Measurements from ENCODE around the gene MPEG1. TPM values are rescaled to one million over a fixed set of nuclear protein-coding genes. Genes with fewer than 3 reads are reported as not detected.

Gene MPEG1
- total RNA-seq, 1 experiment from 2014 or later: not detected

GRCh38 chr11:59255281-59255680, 42.6 kb upstream of the MPEG1 start:
- Histone ChIP-seq H3K79me1 (ENCODE audit: insufficient read depth, low read depth, low read length, poor library complexity, severe bottlenecking) (no peaks in the 10 kb centered on the region), H2AK5ac (ENCODE audit: insufficient read length, low read length) (no peak overlapping the region), H2BK15ac (ENCODE audit: low read depth, low read length) (no peak overlapping the region), H3K27me3 (ENCODE audit: insufficient read depth, low read length) (no peaks in the 10 kb centered on the region; the same call in 1 of the 2 replicates), H4K8ac (replicated peaks; ENCODE audit: insufficient read length, low read depth, low read length) (no peak overlapping the region), H3T11ph (ENCODE audit: low read length) (no peak overlapping the region), H2BK20ac (ENCODE audit: low read depth, low read length, poor library complexity, severe bottlenecking) (no peak overlapping the region), H3K9ac (ENCODE audit: extremely low read depth, insufficient read length, low read length) (no peak overlapping the region), H3K14ac (ENCODE audit: insufficient read depth, low read length) (no peak overlapping the region), H3K4me2 (ENCODE audit: insufficient read depth, insufficient read length, low read length) (no peak overlapping the region), H2AFZ (ENCODE audit: low read length) (no peak overlapping the region), H4K91ac (ENCODE audit: insufficient read length, low read depth, low read length) (no peak overlapping the region), H3K27ac (ENCODE audit: insufficient read length, low read depth, low read length) (no peak overlapping the region), H3K79me2 (ENCODE audit: insufficient read depth, low read length) (no peaks in the 10 kb centered on the region), H3K18ac (ENCODE audit: insufficient read length, low read depth, low read length) (no peak overlapping the region), H3K4me1 (ENCODE audit: insufficient read depth, low read length) (peaks cover 3% of the 10 kb centered on the region; the same call in 1 of the 2 replicates), H4K20me1 (ENCODE audit: control insufficient read depth, insufficient read depth, insufficient read length) (no peaks in the 10 kb centered on the region), H3K4ac (ENCODE audit: low read depth, low read length) (no peak overlapping the region), H3K23ac (ENCODE audit: insufficient read length, low read depth, low read length) (no peak overlapping the region), H3K9me3 (ENCODE audit: control insufficient read depth, low read depth, low read length) (no peaks in the 10 kb centered on the region), H2BK120ac (ENCODE audit: low read depth, low read length, poor library complexity, severe bottlenecking) (no peak overlapping the region), H2BK5ac (ENCODE audit: insufficient read length, low read length) (no peak overlapping the region), H3K56ac (ENCODE audit: insufficient read length, low read depth, low read length) (no peak overlapping the region), H3K23me2 (ENCODE audit: insufficient read length, low read depth, low read length, poor library complexity, severe bottlenecking) (no peaks in the 10 kb centered on the region), H2BK12ac (ENCODE audit: insufficient read length, low read depth, low read length) (no peak overlapping the region), H4K5ac (ENCODE audit: insufficient read length, low read depth, low read length) (no peak overlapping the region)
- Mint-ChIP-seq H3K9me3 (peaks cover 0 to 4% of the 10 kb centered on the region in 2 experiments; a peak in 3 of 5 replicates), H3K36me3 (ENCODE audit: insufficient read depth in 1 of 3, low read depth in 3 of 3) (no peaks in the 10 kb centered on the region), H3K27me3 (ENCODE audit: low read depth) (peaks cover 1% of the 10 kb centered on the region; the same call in 1 of the 2 replicates), H3K27ac (peak overlapping the region in 2 of 3 experiments; percentile 31 to 59; a peak in 3 of 7 replicates), H3K4me3 (no peak overlapping the region), H3K4me1 (peaks cover 18 to 24% of the 10 kb centered on the region in 2 experiments)
- no CpG with 5 or more reads among the region's 8 CpGs for WGBS (ENCODE audit: extremely low coverage, insufficient read length, low lambda C conversion rate)
- no peak for TF ChIP-seq CTCF (conservative IDR thresholded peaks at IDR 0.05)
- peak; percentile 47 for DNase-seq
